PC-3 (cell line): ENCODE results near the gene TRMU. TPM values are rescaled to one million over a fixed set of nuclear protein-coding genes. Genes with fewer than 3 reads are reported as not detected.

Source experiments
- ATAC-seq: fragments of 200-7000 bp; cut with Tn5 transposase; 2 replicates; pipeline ENCODE4 v1.9.1; 2020; ENCODE audit warnings: mild to moderate bottlenecking, moderate library complexity
- BruUV-seq: library from RNA; stranded (reverse); fragments of 400-500 nt; replicated peaks from 2 replicates; lab custom pipeline; 2021; lab: Mats Ljungman, UMichigan
- CTCF ChIA-PET: fragments of 300-600 bp; sonication (Branson Sonifier 250); formaldehyde crosslinking; loops from one replicate; lab custom pipeline; 2022; ENCODE audit warnings: antibody characterized with exemption; lab: Charles Lee
- POLR2A ChIA-PET: fragments of 300-600 bp; sonication (Branson Sonifier 250); formaldehyde crosslinking; loops from one replicate; lab custom pipeline; 2022; ENCODE audit warnings: antibody characterized with exemption; ENCODE audit not compliant: unreplicated experiment; lab: Charles Lee
- DNase-seq: peaks from one replicate; pipeline ENCODE4 v3.0.0-alpha.2; 2015
- H2AFZ ChIP-seq: fragments of 300-600 bp; sonication (generic); 2 replicates; pipeline ENCODE4 v1.6.0; 2016; ENCODE audit warnings: antibody characterized with exemption, low read length
- H3F3A ChIP-seq: fragments of 300-600 bp; sonication (generic); one replicate; pipeline ENCODE4 v1.6.0; 2017; ENCODE audit warnings: antibody characterized with exemption, low read length, control low read depth, mild to moderate bottlenecking; ENCODE audit not compliant: unreplicated experiment
- H3K27ac ChIP-seq: fragments of 300-600 bp; sonication (generic); 2 replicates; pipeline ENCODE4 v1.5.1; 2016; ENCODE audit warnings: mild to moderate bottlenecking, low read length
- H3K27me3 ChIP-seq: fragments of 300-600 bp; sonication (generic); 2 replicates; pipeline ENCODE4 v1.6.1; 2016; ENCODE audit warnings: low read length, mixed read lengths
- H3K36me3 ChIP-seq: fragments of 300-600 bp; sonication (generic); 2 replicates; pipeline ENCODE4 v1.6.1; 2016; ENCODE audit warnings: low read depth, mixed run types, low read length, mixed read lengths
- H3K4me1 ChIP-seq: fragments of 300-600 bp; sonication (generic); 2 replicates; pipeline ENCODE4 v1.5.1; 2016; ENCODE audit warnings: low read length; ENCODE audit not compliant: insufficient read depth
- H3K4me2 ChIP-seq: fragments of 300-600 bp; sonication (generic); 2 replicates; pipeline ENCODE4 v1.6.0; 2016; ENCODE audit warnings: low read length
- H3K4me3 ChIP-seq: fragments of 300-600 bp; sonication (generic); 2 replicates; pipeline ENCODE4 v1.5.1; 2016; ENCODE audit warnings: mild to moderate bottlenecking, low read length, mixed read lengths
- H3K79me2 ChIP-seq: fragments of 300-600 bp; sonication (generic); 2 replicates; pipeline ENCODE4 v1.6.1; 2017; ENCODE audit warnings: low read length, mixed read lengths
- H3K9ac ChIP-seq: fragments of 300-600 bp; sonication (generic); 2 replicates; pipeline ENCODE4 v1.6.0; 2016; ENCODE audit warnings: mild to moderate bottlenecking, low read length
- H3K9me2 ChIP-seq: fragments of 300-600 bp; sonication (generic); replicated peaks from 2 replicates; pipeline ENCODE4 v1.6.1; 2016; ENCODE audit warnings: mixed run types, low read length, mixed read lengths
- H3K9me3 ChIP-seq: fragments of 300-600 bp; sonication (generic); 2 replicates; pipeline ENCODE4 v1.6.1; 2016; ENCODE audit warnings: low read length, mixed read lengths
- H4K20me1 ChIP-seq: fragments of 300-600 bp; sonication (generic); 2 replicates; pipeline ENCODE4 v1.6.1; 2016; ENCODE audit warnings: low read length, mixed read lengths
- CTCF ChIP-seq: fragments of 300-600 bp; sonication (generic); conservative IDR thresholded peaks from 2 replicates; pipeline ENCODE4 v1.5.1; 2017; ENCODE audit warnings: antibody characterized with exemption, low read depth, mild to moderate bottlenecking, low read length
- EZH2 ChIP-seq: fragments of 300-600 bp; sonication (generic); IDR thresholded peaks from one replicate; pipeline ENCODE4 v1.6.1; 2017; ENCODE audit warnings: antibody characterized with exemption, mild to moderate bottlenecking, low read length; ENCODE audit not compliant: unreplicated experiment
- EZH2phosphoT487 ChIP-seq: fragments of 300-600 bp; sonication (generic); IDR thresholded peaks from 2 replicates; pipeline ENCODE4 v1.6.1; 2018; ENCODE audit warnings: mild to moderate bottlenecking, antibody characterized with exemption, low read length, borderline replicate concordance
- intact Hi-C: fragments of 100-400 bp; cut with micrococcal nuclease; formaldehyde crosslinking; loops from 2 replicates; pipeline ENCODE4 v1.9.0; 2023
- total RNA-seq: library from RNA; depleted of rRNA; stranded (reverse); fragments of >200 nt; gene quantifications from 2 replicates; pipeline ENCODE4 v1.2.3, GENCODE V29; 2014

Gene TRMU
- total RNA-seq, 1 experiment from 2014 or later: 63.5 TPM

GRCh38 chr22:46286941-46287872 is 48.3 kb upstream of the TRMU start:
- no peaks in the 10 kb centered on the region for H3K27me3 ChIP-seq
- H3F3A ChIP-seq: no peaks in the 10 kb centered on the region
- no peaks in the 10 kb centered on the region for H3K4me1 ChIP-seq
- no peaks in the 10 kb centered on the region; the same call in 1 of the 2 replicates for H3K36me3 ChIP-seq
- no peak for ATAC-seq
- no peak for DNase-seq
- H3K9me2 ChIP-seq: no peaks in the 10 kb centered on the region
- TF ChIP-seq EZH2 (no peak), CTCF (no peak), EZH2phosphoT487 (no peak)
- H3K9me3 ChIP-seq: no peaks in the 10 kb centered on the region
- no peak overlapping the region for H3K9ac ChIP-seq
- no peaks in the 10 kb centered on the region for H4K20me1 ChIP-seq
- no peak overlapping the region for H3K27ac ChIP-seq
- H3K4me2 ChIP-seq: no peak overlapping the region
- ChIA-PET POLR2A (interaction anchor here (0.6 kb wide), 1 partner anchor 833 kb away, joined by 3 read pairs; no protein-coding TSS in a partner anchor), CTCF (no interaction called here)
- no peaks in the 10 kb centered on the region for H3K79me2 ChIP-seq
- BruUV-seq: no TSS peak
- no peak overlapping the region for H3K4me3 ChIP-seq
- intact Hi-C loops: no loop called here
- H2AFZ ChIP-seq: no peak overlapping the region

GRCh38 chr22:46287873-46288751 is 47.4 kb upstream of the TRMU start:
- Histone ChIP-seq H3K36me3 (no peaks in the 10 kb centered on the region; the same call in 1 of the 2 replicates), H3K9me3 (no peaks in the 10 kb centered on the region), H4K20me1 (no peaks in the 10 kb centered on the region), H3K27ac (no peak overlapping the region), H3K4me1 (no peaks in the 10 kb centered on the region), H3K9ac (no peak overlapping the region), H2AFZ (no peak overlapping the region), H3K9me2 (no peaks in the 10 kb centered on the region), H3K4me2 (no peak overlapping the region), H3K79me2 (no peaks in the 10 kb centered on the region), H3F3A (no peaks in the 10 kb centered on the region), H3K4me3 (no peak overlapping the region), H3K27me3 (no peaks in the 10 kb centered on the region)
- ATAC-seq: no peak
- no peak for DNase-seq
- intact Hi-C loops: no loop called here
- ChIA-PET CTCF (no interaction called here), POLR2A (interaction anchor here (0.6 kb wide), 1 partner anchor 834 kb away, joined by 3 read pairs; no protein-coding TSS in a partner anchor)
- TF ChIP-seq CTCF: no peak
- TF ChIP-seq EZH2phosphoT487: no peak
- no peak for TF ChIP-seq EZH2
- BruUV-seq: no TSS peak
